SK-N-MC (cell line): ENCODE measurements around the gene RBKS.

Source experiments
- FOXP2 ChIP-seq: optimal IDR thresholded peaks from 2 replicates; pipeline ENCODE3; 2011; ENCODE audit warnings: mild to moderate bottlenecking, moderate library complexity; ENCODE audit not compliant: insufficient read depth; ENCODE audit errors: extremely low read length, control extremely low read depth
- POLR2AphosphoS5 ChIP-seq: IDR thresholded peaks from 2 replicates; pipeline ENCODE4 v1.6.1; 2012; ENCODE audit warnings: mild to moderate bottlenecking, low read depth, low read length, borderline replicate concordance

DNA sequence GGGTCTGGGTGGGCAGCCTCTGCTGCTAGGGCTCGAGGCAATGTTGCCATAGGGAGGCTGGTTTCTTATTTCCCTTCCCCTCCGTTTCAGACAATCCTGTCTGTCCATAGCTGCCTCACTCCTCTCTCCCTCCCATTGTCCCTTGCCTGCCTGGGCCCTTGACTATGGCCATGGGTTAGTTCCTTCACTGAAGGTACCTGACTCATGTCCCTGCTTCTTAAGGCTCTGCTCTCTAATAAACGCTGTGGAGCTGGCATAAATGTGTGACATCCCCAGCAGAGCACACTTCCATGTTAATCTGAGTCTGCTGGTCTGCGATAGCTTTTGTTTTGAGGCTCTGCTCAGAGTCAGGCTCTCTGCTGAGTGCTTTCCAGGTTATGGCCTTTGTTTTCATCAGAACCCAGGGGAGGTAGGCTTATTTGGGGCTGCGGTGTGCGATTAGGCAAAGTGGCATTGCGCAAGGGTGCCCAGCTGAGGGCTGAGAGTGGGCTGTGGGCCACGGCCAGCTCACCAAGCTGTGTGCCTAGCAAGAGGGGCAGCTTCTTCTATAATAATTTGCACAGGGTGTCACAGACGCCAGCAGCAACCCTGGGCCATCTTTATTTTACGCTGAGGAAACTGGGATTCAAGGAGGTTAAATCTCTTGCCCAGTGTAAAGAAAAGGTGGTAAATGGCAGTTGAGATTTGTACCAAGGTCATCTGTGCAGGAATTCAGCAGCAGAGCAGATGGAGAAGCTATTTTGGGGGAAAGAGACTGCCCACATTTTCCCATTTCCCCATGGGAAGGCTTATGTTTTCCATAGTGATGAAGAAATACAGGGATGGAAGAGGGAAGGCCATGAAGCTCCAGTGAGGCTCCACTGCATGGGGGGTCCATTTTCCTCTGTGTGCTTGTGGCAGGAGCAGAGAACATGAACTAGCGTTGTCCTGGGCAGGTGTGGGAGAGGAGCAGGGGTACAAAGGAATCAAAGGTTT lies 93.1 kb downstream of the RBKS start:
- no peak for TF ChIP-seq POLR2AphosphoS5
- no peak for TF ChIP-seq FOXP2
